HUES48 (cell line): ENCODE results near the gene THBS2.

Source experiments
- H3K27ac ChIP-seq: one replicate; pipeline ENCODE4 v1.7.0; 2013; ENCODE audit warnings: low read depth, low read length, inconsistent platforms
- H3K27me3 ChIP-seq: 2 replicates; pipeline ENCODE4 v1.6.1; 2013; ENCODE audit warnings: mild to moderate bottlenecking, low read length; ENCODE audit not compliant: control insufficient read depth, insufficient read depth
- H3K36me3 ChIP-seq: 2 replicates; pipeline ENCODE4 v1.6.1; 2013; ENCODE audit warnings: low read length; ENCODE audit not compliant: control insufficient read depth, insufficient read depth
- H3K4me1 ChIP-seq: 2 replicates; pipeline ENCODE4 v1.6.1; 2013; ENCODE audit warnings: mild to moderate bottlenecking, low read length; ENCODE audit not compliant: control insufficient read depth, insufficient read depth
- H3K4me3 ChIP-seq: 2 replicates; pipeline ENCODE4 v1.5.1; 2013; ENCODE audit warnings: mild to moderate bottlenecking, low read depth, low read length
- H3K9ac ChIP-seq: 2 replicates; pipeline ENCODE4 v1.6.1; 2013; ENCODE audit warnings: mild to moderate bottlenecking, low read depth, low read length, moderate library complexity
- H3K9me3 ChIP-seq: 2 replicates; pipeline ENCODE4 v1.6.1; 2013; ENCODE audit warnings: low read length; ENCODE audit not compliant: control insufficient read depth, insufficient read depth

The THBS2 gene

GRCh38 chr6:169190970-169191369 is 62.7 kb downstream of the THBS2 start:
- H3K9ac ChIP-seq: no peak overlapping the region
- H3K27ac ChIP-seq: no peak overlapping the region
- H3K4me3 ChIP-seq: no peak overlapping the region
- H3K36me3 ChIP-seq: no peaks in the 10 kb centered on the region
- H3K4me1 ChIP-seq: no peaks in the 10 kb centered on the region
- H3K27me3 ChIP-seq: no peaks in the 10 kb centered on the region
- H3K9me3 ChIP-seq: no peaks in the 10 kb centered on the region

GRCh38 chr6:169190144-169190584 is 63.5 kb downstream of the THBS2 start:
- H3K27ac ChIP-seq: no peak overlapping the region
- H3K4me1 ChIP-seq: no peaks in the 10 kb centered on the region

GRCh38 chr6:169189686-169190085 is 64.0 kb downstream of the THBS2 start:
- Histone ChIP-seq H3K4me3 (no peak overlapping the region), H3K9ac (no peak overlapping the region), H3K27me3 (no peaks in the 10 kb centered on the region), H3K4me1 (no peaks in the 10 kb centered on the region), H3K36me3 (no peaks in the 10 kb centered on the region), H3K9me3 (no peaks in the 10 kb centered on the region), H3K27ac (no peak overlapping the region)

More at GRCh38 chr6:169190144-169190584, 63.5 kb downstream of the THBS2 start:
- Histone ChIP-seq H3K27me3 (no peaks in the 10 kb centered on the region), H3K36me3 (no peaks in the 10 kb centered on the region), H3K9me3 (no peaks in the 10 kb centered on the region), H3K4me3 (no peak overlapping the region), H3K9ac (no peak overlapping the region)

- H3K9ac ChIP-seq: no peak overlapping the region
- no peaks in the 10 kb centered on the region for H3K9me3 ChIP-seq
- no peak overlapping the region for H3K4me3 ChIP-seq
- H3K36me3 ChIP-seq: no peaks in the 10 kb centered on the region
- no peaks in the 10 kb centered on the region for H3K27me3 ChIP-seq
- H3K27ac ChIP-seq: no peak overlapping the region
- no peaks in the 10 kb centered on the region for H3K4me1 ChIP-seq
Measured at GRCh38 chr6:169189182-169189581, 64.5 kb downstream of the THBS2 start.

GRCh38 chr6:169188475-169188874 is 65.2 kb downstream of the THBS2 start:
- H3K27ac ChIP-seq: no peak overlapping the region
- no peaks in the 10 kb centered on the region for H3K36me3 ChIP-seq
- H3K9me3 ChIP-seq: no peaks in the 10 kb centered on the region
- no peak overlapping the region for H3K9ac ChIP-seq
- no peaks in the 10 kb centered on the region for H3K27me3 ChIP-seq
- H3K4me3 ChIP-seq: no peak overlapping the region
- no peaks in the 10 kb centered on the region for H3K4me1 ChIP-seq

GRCh38 chr6:169188051-169188470 is 65.6 kb downstream of the THBS2 start:
- H3K9ac ChIP-seq: no peak overlapping the region
- no peaks in the 10 kb centered on the region for H3K9me3 ChIP-seq
- no peak overlapping the region for H3K27ac ChIP-seq
- H3K4me3 ChIP-seq: no peak overlapping the region
- H3K27me3 ChIP-seq: no peaks in the 10 kb centered on the region
- no peaks in the 10 kb centered on the region for H3K4me1 ChIP-seq
- H3K36me3 ChIP-seq: no peaks in the 10 kb centered on the region

- no peaks in the 10 kb centered on the region for H3K36me3 ChIP-seq
- no peak overlapping the region for H3K27ac ChIP-seq
- H3K27me3 ChIP-seq: no peaks in the 10 kb centered on the region
- H3K4me3 ChIP-seq: no peak overlapping the region
- H3K9ac ChIP-seq: no peak overlapping the region
- H3K9me3 ChIP-seq: no peaks in the 10 kb centered on the region
- no peaks in the 10 kb centered on the region for H3K4me1 ChIP-seq
Measured at GRCh38 chr6:169186496-169187169, 67.0 kb downstream of the THBS2 start.

GRCh38 chr6:169185692-169186485 is 67.8 kb downstream of the THBS2 start:
- Histone ChIP-seq H3K27me3 (no peaks in the 10 kb centered on the region), H3K4me3 (no peak overlapping the region), H3K27ac (no peak overlapping the region), H3K9me3 (no peaks in the 10 kb centered on the region), H3K4me1 (no peaks in the 10 kb centered on the region), H3K36me3 (no peaks in the 10 kb centered on the region), H3K9ac (no peak overlapping the region)

GRCh38 chr6:169185011-169185521 is 68.6 kb downstream of the THBS2 start:
- no peak overlapping the region for H3K9ac ChIP-seq
- no peak overlapping the region for H3K4me3 ChIP-seq
- H3K9me3 ChIP-seq: peaks cover 4% of the 10 kb centered on the region
- no peaks in the 10 kb centered on the region for H3K27me3 ChIP-seq
- no peaks in the 10 kb centered on the region for H3K4me1 ChIP-seq
- no peak overlapping the region for H3K27ac ChIP-seq
- no peaks in the 10 kb centered on the region for H3K36me3 ChIP-seq

- H3K27ac ChIP-seq: no peak overlapping the region
Measured at GRCh38 chr6:169184419-169184818, 69.2 kb downstream of the THBS2 start.

GRCh38 chr6:169183233-169183632 is 70.4 kb downstream of the THBS2 start:
- Histone ChIP-seq H3K36me3 (no peaks in the 10 kb centered on the region), H3K27ac (no peak overlapping the region), H3K9me3 (peaks cover 4% of the 10 kb centered on the region), H3K4me3 (no peak overlapping the region), H3K27me3 (no peaks in the 10 kb centered on the region), H3K9ac (no peak overlapping the region), H3K4me1 (no peaks in the 10 kb centered on the region)

More at GRCh38 chr6:169184419-169184818, 69.2 kb downstream of the THBS2 start:
- no peaks in the 10 kb centered on the region for H3K27me3 ChIP-seq
- H3K9ac ChIP-seq: no peak overlapping the region
- no peaks in the 10 kb centered on the region for H3K4me1 ChIP-seq
- H3K9me3 ChIP-seq: peaks cover 4% of the 10 kb centered on the region
- no peaks in the 10 kb centered on the region for H3K36me3 ChIP-seq
- no peak overlapping the region for H3K4me3 ChIP-seq
